ENCODE data around the gene UBAC2.

The UBAC2 gene

GRCh38 chr13:99200432-99201167 is at the start of gene UBAC2:
UBAC2 (plus strand) TSS chr13:99200854; CDS start chr13:99200909, 55 bp downstream.
- peak; percentile 97 for DNase-seq
- peak within 1 kb of the TSS; percentile 93 for H3K27ac Mint-ChIP-seq
- peak; percentile 75 to 81 for ATAC-seq (replicated peaks)
- H3K9me3 Mint-ChIP-seq: no peaks in the 10 kb centered on the region
- peaks cover 10 to 22% of the 10 kb centered on the region in 2 donors for H3K36me3 Mint-ChIP-seq
- H3K27me3 Mint-ChIP-seq: no peaks in the 10 kb centered on the region
- peak within 1 kb of the TSS; percentile 93 to 96 for H3K4me3 Mint-ChIP-seq
- H3K4me1 Mint-ChIP-seq: peaks cover 41 to 72% of the 10 kb centered on the region in 2 donors

GRCh38 chr13:99151516-99151915 is 49.1 kb upstream of the UBAC2 start:
- Mint-ChIP-seq H3K4me1 (peaks cover 3 to 6% of the 10 kb centered on the region in 2 donors), H3K36me3 (no peaks in the 10 kb centered on the region), H3K27ac (no peak overlapping the region), H3K4me3 (no peak overlapping the region), H3K9me3 (no peaks in the 10 kb centered on the region), H3K27me3 (peaks cover 13 to 19% of the 10 kb centered on the region in 2 donors)
- DNase-seq (no peak), ATAC-seq (replicated peaks) (peak; percentile 49 to 77)

- Mint-ChIP-seq H3K27me3 (peaks cover 9 to 13% of the 10 kb centered on the region in 2 donors), H3K9me3 (no peaks in the 10 kb centered on the region), H3K4me1 (peaks cover 3 to 6% of the 10 kb centered on the region in 2 donors), H3K27ac (no peak overlapping the region), H3K4me3 (no peak overlapping the region), H3K36me3 (no peaks in the 10 kb centered on the region)
- DNase-seq: no peak
- no peak for ATAC-seq (replicated peaks)
Observed at GRCh38 chr13:99153219-99153618, 47.4 kb upstream of the UBAC2 start.

- peak; percentile 70 for ATAC-seq (replicated peaks)
- H3K4me1 Mint-ChIP-seq: peaks cover 3 to 6% of the 10 kb centered on the region in 2 donors
- H3K9me3 Mint-ChIP-seq: no peaks in the 10 kb centered on the region
- peak overlapping the region; percentile 31 for H3K27ac Mint-ChIP-seq
- H3K27me3 Mint-ChIP-seq: peaks cover 17 to 20% of the 10 kb centered on the region in 2 donors
- no peak for DNase-seq
- no peaks in the 10 kb centered on the region for H3K36me3 Mint-ChIP-seq
- no peak overlapping the region for H3K4me3 Mint-ChIP-seq
Observed at GRCh38 chr13:99154064-99154463, 46.6 kb upstream of the UBAC2 start.

GRCh38 chr13:99155821-99156220 is 44.8 kb upstream of the UBAC2 start:
- Mint-ChIP-seq H3K27me3 (peaks cover 21 to 24% of the 10 kb centered on the region in 2 donors), H3K9me3 (no peaks in the 10 kb centered on the region), H3K4me1 (peaks cover 3 to 6% of the 10 kb centered on the region in 2 donors), H3K36me3 (peaks cover 0 to 4% of the 10 kb centered on the region in 2 donors), H3K27ac (no peak overlapping the region), H3K4me3 (no peak overlapping the region)
- DNase-seq (no peak), ATAC-seq (replicated peaks) (no peak)

- Mint-ChIP-seq H3K27ac (no peak overlapping the region), H3K4me3 (no peak overlapping the region), H3K27me3 (peaks cover 24 to 30% of the 10 kb centered on the region in 2 donors), H3K4me1 (peaks cover 0 to 6% of the 10 kb centered on the region in 2 donors), H3K36me3 (peaks cover 0 to 4% of the 10 kb centered on the region in 2 donors), H3K9me3 (no peaks in the 10 kb centered on the region)
- DNase-seq: no peak
- no peak for ATAC-seq (replicated peaks)
Observed at GRCh38 chr13:99157046-99157445, 43.6 kb upstream of the UBAC2 start.

- H3K9me3 Mint-ChIP-seq: no peaks in the 10 kb centered on the region
Observed at GRCh38 chr13:99158846-99159245, 41.8 kb upstream of the UBAC2 start.

GRCh38 chr13:99159331-99160061 is 41.2 kb upstream of the UBAC2 start:
- Mint-ChIP-seq H3K4me3 (no peak overlapping the region), H3K27ac (no peak overlapping the region), H3K36me3 (peaks cover 0 to 4% of the 10 kb centered on the region in 2 donors), H3K27me3 (peaks cover 16 to 30% of the 10 kb centered on the region in 2 donors), H3K9me3 (no peaks in the 10 kb centered on the region), H3K4me1 (no peaks in the 10 kb centered on the region)
- ATAC-seq (replicated peaks): no peak
- DNase-seq: no peak

More at GRCh38 chr13:99158846-99159245, 41.8 kb upstream of the UBAC2 start:
- DNase-seq: no peak
- no peak for ATAC-seq (replicated peaks)
- Mint-ChIP-seq H3K36me3 (peaks cover 0 to 4% of the 10 kb centered on the region in 2 donors), H3K4me1 (peaks cover 0 to 3% of the 10 kb centered on the region in 2 donors), H3K27ac (no peak overlapping the region), H3K4me3 (no peak overlapping the region), H3K27me3 (peaks cover 16 to 30% of the 10 kb centered on the region in 2 donors)

GRCh38 chr13:99160415-99160814 is 40.2 kb upstream of the UBAC2 start:
- Mint-ChIP-seq H3K36me3 (peaks cover 0 to 4% of the 10 kb centered on the region in 2 donors), H3K9me3 (no peaks in the 10 kb centered on the region), H3K27me3 (peaks cover 16 to 30% of the 10 kb centered on the region in 2 donors), H3K27ac (no peak overlapping the region), H3K4me3 (no peak overlapping the region), H3K4me1 (no peaks in the 10 kb centered on the region)
- DNase-seq (no peak), ATAC-seq (replicated peaks) (no peak)

GRCh38 chr13:99161512-99161911 is 39.1 kb upstream of the UBAC2 start:
- peaks cover 0 to 4% of the 10 kb centered on the region in 2 donors for H3K36me3 Mint-ChIP-seq
- no peak for ATAC-seq (replicated peaks)
- H3K27ac Mint-ChIP-seq: no peak overlapping the region
- H3K4me3 Mint-ChIP-seq: no peak overlapping the region
- no peak for DNase-seq
- peaks cover 5 to 6% of the 10 kb centered on the region in 2 donors for H3K4me1 Mint-ChIP-seq
- H3K9me3 Mint-ChIP-seq: no peaks in the 10 kb centered on the region
- H3K27me3 Mint-ChIP-seq: peaks cover 16 to 30% of the 10 kb centered on the region in 2 donors

GRCh38 chr13:99162567-99163361 is 37.9 kb upstream of the UBAC2 start:
- no peak overlapping the region for H3K4me3 Mint-ChIP-seq
- no peak for ATAC-seq (replicated peaks)
- H3K27ac Mint-ChIP-seq: no peak overlapping the region
- DNase-seq: no peak
- H3K4me1 Mint-ChIP-seq: peaks cover 5 to 6% of the 10 kb centered on the region in 2 donors
- H3K36me3 Mint-ChIP-seq: peaks cover 0 to 4% of the 10 kb centered on the region in 2 donors
- peaks cover 16 to 30% of the 10 kb centered on the region in 2 donors for H3K27me3 Mint-ChIP-seq
- peaks cover 0 to 1% of the 10 kb centered on the region in 2 donors for H3K9me3 Mint-ChIP-seq

GRCh38 chr13:99164226-99164625 is 36.4 kb upstream of the UBAC2 start:
- Mint-ChIP-seq H3K27me3 (peaks cover 7 to 18% of the 10 kb centered on the region in 2 donors), H3K27ac (no peak overlapping the region), H3K36me3 (peaks cover 0 to 4% of the 10 kb centered on the region in 2 donors), H3K9me3 (peaks cover 0 to 3% of the 10 kb centered on the region in 2 donors), H3K4me3 (no peak overlapping the region), H3K4me1 (peaks cover 5 to 6% of the 10 kb centered on the region in 2 donors)
- no peak for ATAC-seq (replicated peaks)
- DNase-seq: no peak

- DNase-seq (no peak), ATAC-seq (replicated peaks) (peak; percentile 42 to 52)
- Mint-ChIP-seq H3K9me3 (peaks cover 0 to 3% of the 10 kb centered on the region in 2 donors), H3K4me3 (no peak overlapping the region), H3K27me3 (peaks cover 0 to 8% of the 10 kb centered on the region in 2 donors), H3K27ac (peak overlapping the region; percentile 51), H3K36me3 (no peaks in the 10 kb centered on the region), H3K4me1 (peaks cover 5 to 6% of the 10 kb centered on the region in 2 donors)
Observed at GRCh38 chr13:99165753-99166587, 34.7 kb upstream of the UBAC2 start.

All from stimulated activated naive B cell treated with anti-CD40 and anti-IgM and Interleukin-4, amounts not matched to agents 10 μg/mL and 1 μg/mL and 100 μg/mL, for 72 hours (primary cell).